Suprapubic skin (tissue), 4 donors: ENCODE measurements around the gene IFNAR1.

Experiments used
- CTCF ChIP-seq, 2 donors: fragments of 200-600 bp in 1 of 2; fragments of 450-650 bp in 1 of 2; sonication (generic) in 1 of 2; IDR thresholded peaks; one replicate each; pipeline ENCODE4 v1.5.1; 2016 to 2019; ENCODE audit warnings: antibody characterized with exemption in 2 of 2, mild to moderate bottlenecking in 1 of 2, moderate library complexity in 1 of 2
- POLR2A ChIP-seq, 2 donors: fragments of 450-650 bp; IDR thresholded peaks; one replicate each; pipeline ENCODE4 v1.6.1; 2017; ENCODE audit warnings: antibody characterized with exemption in 2 of 2, mild to moderate bottlenecking in 2 of 2, moderate library complexity in 2 of 2
- POLR2AphosphoS5 ChIP-seq, 3 donors: sonication (generic); formaldehyde crosslinking; IDR thresholded peaks; one replicate each; pipeline ENCODE4 v1.6.1; 2017; ENCODE audit warnings: antibody characterized with exemption in 3 of 3

GRCh38 chr21:33388188-33388587 lies 63.4 kb downstream of the IFNAR1 start:
- TF ChIP-seq CTCF (IDR thresholded peaks at IDR 0.05) = no peak
- TF ChIP-seq POLR2A (IDR thresholded peaks at IDR 0.05) = no peak
- no peak for TF ChIP-seq POLR2AphosphoS5 (IDR thresholded peaks at IDR 0.05)
